ENCODE results near the gene CDK7.
A peak's percentile ranks its signal among the peaks of the same experiment; 100 is the strongest.
"Not testable (repeated sequence)": the region's sequence is repeated elsewhere in the genome, so short reads cannot be mapped to it uniquely, and the experiment has no call there.

CDK7 gene

GRCh38 chr5:69217548-69218526, 16.8 kb upstream of the CDK7 start:
- TF ChIP-seq CTCF (IDR thresholded peaks at IDR 0.05; ENCODE audit: control extremely low read depth, extremely low read depth, low read depth, missing control alignments), result no peak
- ChIA-PET POLR2A (no interaction called here), CTCF (interaction anchor here (1.4 kb wide), 1 partner anchor 17 kb away, joined by 3 read pairs; no protein-coding TSS in a partner anchor)
- peak; percentile 99 for DNase-seq (ENCODE audit: extremely low spot score)

- ChIA-PET CTCF (no interaction called here), POLR2A (interaction anchor here (0.6 kb wide), 1 partner anchor 209 kb away, joined by 3 read pairs; no protein-coding TSS in a partner anchor)
- no peak for DNase-seq (ENCODE audit: extremely low spot score)
- no peak for TF ChIP-seq CTCF (IDR thresholded peaks at IDR 0.05; ENCODE audit: control extremely low read depth, extremely low read depth, low read depth, missing control alignments)
Measured at GRCh38 chr5:69219939-69220338, 14.7 kb upstream of the CDK7 start.

GRCh38 chr5:69220371-69220770, 14.3 kb upstream of the CDK7 start:
- DNase-seq (ENCODE audit: extremely low spot score); CTCF ChIA-PET: not testable (repeated sequence)
- POLR2A ChIA-PET, result interaction anchor here (0.6 kb wide), 1 partner anchor 209 kb away, joined by 3 read pairs; no protein-coding TSS in a partner anchor

GRCh38 chr5:69220833-69221232, 13.9 kb upstream of the CDK7 start:
- CTCF ChIA-PET; POLR2A ChIA-PET; DNase-seq (ENCODE audit: extremely low spot score): not testable (repeated sequence)

GRCh38 chr5:69224520-69224919, 10.2 kb upstream of the CDK7 start:
- ChIA-PET POLR2A (no interaction called here), CTCF (no interaction called here)
- TF ChIP-seq CTCF (IDR thresholded peaks at IDR 0.05; ENCODE audit: control extremely low read depth, extremely low read depth, low read depth, missing control alignments), result no peak
- DNase-seq (ENCODE audit: extremely low spot score), result no peak

- no peak for DNase-seq (ENCODE audit: extremely low spot score)
- no peak for TF ChIP-seq CTCF (IDR thresholded peaks at IDR 0.05; ENCODE audit: control extremely low read depth, extremely low read depth, low read depth, missing control alignments)
- CTCF ChIA-PET, result no interaction called here
- POLR2A ChIA-PET, result no interaction called here
Measured at GRCh38 chr5:69225860-69226259, 8.8 kb upstream of the CDK7 start.

GRCh38 chr5:69230181-69230580, 4.5 kb upstream of the CDK7 start:
- ChIA-PET POLR2A (no interaction called here), CTCF (no interaction called here)
- no peak for TF ChIP-seq CTCF (IDR thresholded peaks at IDR 0.05; ENCODE audit: control extremely low read depth, extremely low read depth, low read depth, missing control alignments)
- DNase-seq (ENCODE audit: extremely low spot score), result no peak
